Stomach (tissue), 4 donors: ENCODE measurements around the gene BBS5.

Experiments used
- CTCF ChIP-seq, 7 experiments: fragments of 450-650 bp in 4 of 7; fragments of 200-600 bp in 3 of 7; sonication (generic) in 3 of 7; IDR thresholded peaks; one replicate each; pipeline ENCODE4 v1.5.1; 2016 to 2019; ENCODE audit warnings: antibody characterized with exemption in 7 of 7, control low read depth in 2 of 7, mild to moderate bottlenecking in 1 of 7
- EP300 ChIP-seq: sonication (generic); formaldehyde crosslinking; IDR thresholded peaks from one replicate; pipeline ENCODE4 v1.6.1; 2017; ENCODE audit warnings: antibody characterized with exemption
- POLR2A ChIP-seq, 4 donors: fragments of 450-650 bp; IDR thresholded peaks; one replicate each; pipeline ENCODE4 v1.6.1; 2016; ENCODE audit warnings: antibody characterized with exemption in 4 of 4, control low read depth in 2 of 4, mild to moderate bottlenecking in 1 of 4, moderate library complexity in 1 of 4
- POLR2AphosphoS5 ChIP-seq, 3 donors: sonication (generic); formaldehyde crosslinking; IDR thresholded peaks; one replicate each; pipeline ENCODE4 v1.6.1; 2016; ENCODE audit warnings: antibody characterized with exemption in 3 of 3

DNA sequence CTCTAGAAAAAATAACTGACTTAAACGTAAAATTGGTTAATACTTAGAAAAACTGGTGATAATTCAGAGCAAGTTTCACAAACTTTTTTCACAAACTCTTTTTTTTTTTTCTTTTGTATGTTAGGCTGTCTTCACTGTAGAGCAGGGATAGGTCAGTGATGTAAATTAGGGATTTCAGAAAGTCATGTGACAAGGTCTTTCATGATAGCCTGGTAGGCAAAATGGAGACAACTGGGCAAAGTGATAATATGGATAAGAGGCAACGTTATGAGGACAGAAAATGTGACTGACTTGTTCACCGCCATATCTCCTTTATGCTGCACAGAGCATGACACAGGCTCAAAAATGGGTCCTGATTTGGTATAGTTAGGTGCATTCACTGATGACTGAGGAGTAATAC is 39.4 kb upstream of the BBS5 start:
- no peak for TF ChIP-seq CTCF (IDR thresholded peaks at IDR 0.05)
- no peak for TF ChIP-seq POLR2A (IDR thresholded peaks at IDR 0.05)
- no peak for TF ChIP-seq POLR2AphosphoS5 (IDR thresholded peaks at IDR 0.05)
- no peak for TF ChIP-seq EP300
